ENCODE results near the gene IFNG-AS1.

Gene IFNG-AS1

GRCh38 chr12:68020049-68020448, 30.8 kb downstream of the IFNG-AS1 start:
- no peak overlapping the region for H3K14ac ChIP-seq (ENCODE audit: low read length)
- no peak overlapping the region for H3K4ac ChIP-seq (ENCODE audit: low read length)
- DNase-seq (ENCODE audit: low spot score), result no peak
- no peak overlapping the region for H2BK15ac ChIP-seq (ENCODE audit: low read length)
- no peak overlapping the region for H2BK5ac ChIP-seq (ENCODE audit: low read length)
- no peak overlapping the region for H4K91ac ChIP-seq (ENCODE audit: low read depth, low read length, poor library complexity)
- H3K9me3 ChIP-seq (replicated peaks in 1 of 2; ENCODE audit: control insufficient read depth in 2 of 2, insufficient read depth in 1 of 2, low read depth in 1 of 2, low read length in 2 of 2), result no peaks in the 10 kb centered on the region
- no peaks in the 10 kb centered on the region for H3K79me1 ChIP-seq (ENCODE audit: low read depth, low read length)
- no peak overlapping the region for H3K23ac ChIP-seq (ENCODE audit: low read depth, low read length, poor library complexity)
- H3K9ac ChIP-seq (ENCODE audit: low read depth, low read length, poor library complexity), result no peak overlapping the region
- no peak overlapping the region for H3K18ac ChIP-seq (ENCODE audit: low read length)
- H4K8ac ChIP-seq (ENCODE audit: low read depth, low read length), result no peak overlapping the region
- no peak overlapping the region for H2BK12ac ChIP-seq (ENCODE audit: low read length)
- H2BK120ac ChIP-seq (ENCODE audit: low read depth, low read length), result no peak overlapping the region
- H3K27me3 ChIP-seq (ENCODE audit: control insufficient read depth in 3 of 3, insufficient read depth in 3 of 3, low read depth in 1 of 3, low read length in 3 of 3), result no peaks in the 10 kb centered on the region
- no peak overlapping the region for H2AFZ ChIP-seq (ENCODE audit: low read length)
- no peak overlapping the region for H2AK5ac ChIP-seq (ENCODE audit: low read depth, low read length)
- peaks cover 0 to 1% of the 10 kb centered on the region in 2 donors for H3K4me1 ChIP-seq (ENCODE audit: control insufficient read depth in 2 of 2, insufficient read depth in 1 of 2, low read depth in 1 of 2, low read length in 2 of 2)
- H3K27ac ChIP-seq (replicated peaks; ENCODE audit: low read length), result no peak overlapping the region
- no CpG with 5 or more reads among the region's 6 CpGs for WGBS, 2 donors (ENCODE audit: extremely low coverage in 2 of 2, insufficient read length in 2 of 2, insufficient replicate concordance in 1 of 2)
- no peaks in the 10 kb centered on the region for H3K36me3 ChIP-seq (replicated peaks in 1 of 2; ENCODE audit: control insufficient read depth in 2 of 2, insufficient read depth in 2 of 2, low read length in 2 of 2)
- H3K4me3 ChIP-seq (ENCODE audit: low read length in 2 of 2), result no peak overlapping the region
- H3K4me2 ChIP-seq (ENCODE audit: insufficient read depth, low read length, poor library complexity, severe bottlenecking), result no peak overlapping the region

GRCh38 chr12:68020699-68021098, 31.5 kb downstream of the IFNG-AS1 start:
- Histone ChIP-seq H2BK15ac (ENCODE audit: low read length) (no peak overlapping the region), H2BK5ac (ENCODE audit: low read length) (no peak overlapping the region), H3K27me3 (ENCODE audit: control insufficient read depth in 3 of 3, insufficient read depth in 3 of 3, low read depth in 1 of 3, low read length in 3 of 3) (no peaks in the 10 kb centered on the region), H4K91ac (ENCODE audit: low read depth, low read length, poor library complexity) (no peak overlapping the region), H3K14ac (ENCODE audit: low read length) (no peak overlapping the region), H2BK120ac (ENCODE audit: low read depth, low read length) (no peak overlapping the region), H3K18ac (ENCODE audit: low read length) (no peak overlapping the region), H3K4me3 (ENCODE audit: low read length in 2 of 2) (no peak overlapping the region), H4K8ac (ENCODE audit: low read depth, low read length) (no peak overlapping the region), H3K9ac (ENCODE audit: low read depth, low read length, poor library complexity) (no peak overlapping the region), H3K9me3 (replicated peaks in 1 of 2; ENCODE audit: control insufficient read depth in 2 of 2, insufficient read depth in 1 of 2, low read depth in 1 of 2, low read length in 2 of 2) (no peaks in the 10 kb centered on the region), H2AK5ac (ENCODE audit: low read depth, low read length) (no peak overlapping the region), H3K36me3 (replicated peaks in 1 of 2; ENCODE audit: control insufficient read depth in 2 of 2, insufficient read depth in 2 of 2, low read length in 2 of 2) (no peaks in the 10 kb centered on the region), H3K4me2 (ENCODE audit: insufficient read depth, low read length, poor library complexity, severe bottlenecking) (no peak overlapping the region), H3K4ac (ENCODE audit: low read length) (no peak overlapping the region), H2AFZ (ENCODE audit: low read length) (no peak overlapping the region), H3K23ac (ENCODE audit: low read depth, low read length, poor library complexity) (no peak overlapping the region), H3K27ac (replicated peaks; ENCODE audit: low read length) (no peak overlapping the region), H2BK12ac (ENCODE audit: low read length) (no peak overlapping the region), H3K79me1 (ENCODE audit: low read depth, low read length) (no peaks in the 10 kb centered on the region), H3K4me1 (ENCODE audit: control insufficient read depth in 2 of 2, insufficient read depth in 1 of 2, low read depth in 1 of 2, low read length in 2 of 2) (no peaks in the 10 kb centered on the region)
- DNase-seq (ENCODE audit: low spot score), result no peak
- no CpG with 5 or more reads among the region's 5 CpGs for WGBS, 2 donors (ENCODE audit: extremely low coverage in 2 of 2, insufficient read length in 2 of 2, insufficient replicate concordance in 1 of 2)

GRCh38 chr12:68028647-68029046, 39.4 kb downstream of the IFNG-AS1 start:
- H3K23ac ChIP-seq (ENCODE audit: low read depth, low read length, poor library complexity), result no peak overlapping the region
- H3K4me1 ChIP-seq (ENCODE audit: control insufficient read depth in 2 of 2, insufficient read depth in 1 of 2, low read depth in 1 of 2, low read length in 2 of 2), result no peaks in the 10 kb centered on the region
- no peaks in the 10 kb centered on the region for H3K79me1 ChIP-seq (ENCODE audit: low read depth, low read length)
- no peak overlapping the region for H3K4me2 ChIP-seq (ENCODE audit: insufficient read depth, low read length, poor library complexity, severe bottlenecking)
- no peak overlapping the region for H2BK12ac ChIP-seq (ENCODE audit: low read length)
- H2BK120ac ChIP-seq (ENCODE audit: low read depth, low read length), result no peak overlapping the region
- no peak overlapping the region for H3K18ac ChIP-seq (ENCODE audit: low read length)
- no peak overlapping the region for H2BK5ac ChIP-seq (ENCODE audit: low read length)
- H3K4me3 ChIP-seq (ENCODE audit: low read length in 2 of 2), result no peak overlapping the region
- H3K4ac ChIP-seq (ENCODE audit: low read length), result no peak overlapping the region
- no peak overlapping the region for H2AFZ ChIP-seq (ENCODE audit: low read length)
- H3K14ac ChIP-seq (ENCODE audit: low read length), result no peak overlapping the region
- WGBS, 2 donors (ENCODE audit: extremely low coverage in 2 of 2, insufficient read length in 2 of 2, insufficient replicate concordance in 1 of 2), result no CpG with 5 or more reads among the region's 7 CpGs
- no peak overlapping the region for H2BK15ac ChIP-seq (ENCODE audit: low read length)
- no peak overlapping the region for H2AK5ac ChIP-seq (ENCODE audit: low read depth, low read length)
- no peak overlapping the region for H3K9ac ChIP-seq (ENCODE audit: low read depth, low read length, poor library complexity)
- no peak overlapping the region for H3K27ac ChIP-seq (replicated peaks; ENCODE audit: low read length)
- no peaks in the 10 kb centered on the region for H3K36me3 ChIP-seq (replicated peaks in 1 of 2; ENCODE audit: control insufficient read depth in 2 of 2, insufficient read depth in 2 of 2, low read length in 2 of 2)
- no peaks in the 10 kb centered on the region for H3K27me3 ChIP-seq (ENCODE audit: control insufficient read depth in 3 of 3, insufficient read depth in 3 of 3, low read depth in 1 of 3, low read length in 3 of 3)
- H4K91ac ChIP-seq (ENCODE audit: low read depth, low read length, poor library complexity), result no peak overlapping the region
- no peak for DNase-seq (ENCODE audit: low spot score)
- no peak overlapping the region for H4K8ac ChIP-seq (ENCODE audit: low read depth, low read length)
- H3K9me3 ChIP-seq (replicated peaks in 1 of 2; ENCODE audit: control insufficient read depth in 2 of 2, insufficient read depth in 1 of 2, low read depth in 1 of 2, low read length in 2 of 2), result no peaks in the 10 kb centered on the region

GRCh38 chr12:68030248-68030647, 41.0 kb downstream of the IFNG-AS1 start:
- Histone ChIP-seq H3K4me3 (ENCODE audit: low read length in 2 of 2) (no peak overlapping the region), H2BK15ac (ENCODE audit: low read length) (no peak overlapping the region), H2AFZ (ENCODE audit: low read length) (no peak overlapping the region), H3K4ac (ENCODE audit: low read length) (no peak overlapping the region), H3K79me1 (ENCODE audit: low read depth, low read length) (no peaks in the 10 kb centered on the region), H3K4me1 (ENCODE audit: control insufficient read depth in 2 of 2, insufficient read depth in 1 of 2, low read depth in 1 of 2, low read length in 2 of 2) (no peaks in the 10 kb centered on the region), H2BK12ac (ENCODE audit: low read length) (no peak overlapping the region), H3K4me2 (ENCODE audit: insufficient read depth, low read length, poor library complexity, severe bottlenecking) (no peak overlapping the region), H3K23ac (ENCODE audit: low read depth, low read length, poor library complexity) (no peak overlapping the region), H2BK5ac (ENCODE audit: low read length) (no peak overlapping the region), H4K8ac (ENCODE audit: low read depth, low read length) (no peak overlapping the region), H3K27ac (replicated peaks; ENCODE audit: low read length) (no peak overlapping the region), H3K14ac (ENCODE audit: low read length) (no peak overlapping the region), H3K36me3 (replicated peaks in 1 of 2; ENCODE audit: control insufficient read depth in 2 of 2, insufficient read depth in 2 of 2, low read length in 2 of 2) (no peaks in the 10 kb centered on the region), H3K9me3 (replicated peaks in 1 of 2; ENCODE audit: control insufficient read depth in 2 of 2, insufficient read depth in 1 of 2, low read depth in 1 of 2, low read length in 2 of 2) (no peaks in the 10 kb centered on the region), H2BK120ac (ENCODE audit: low read depth, low read length) (no peak overlapping the region), H3K27me3 (ENCODE audit: control insufficient read depth in 3 of 3, insufficient read depth in 3 of 3, low read depth in 1 of 3, low read length in 3 of 3) (no peaks in the 10 kb centered on the region), H3K9ac (ENCODE audit: low read depth, low read length, poor library complexity) (no peak overlapping the region), H3K18ac (ENCODE audit: low read length) (no peak overlapping the region), H4K91ac (ENCODE audit: low read depth, low read length, poor library complexity) (no peak overlapping the region), H2AK5ac (ENCODE audit: low read depth, low read length) (no peak overlapping the region)
- no peak for DNase-seq (ENCODE audit: low spot score)
- WGBS, 2 donors (ENCODE audit: extremely low coverage in 2 of 2, insufficient read length in 2 of 2, insufficient replicate concordance in 1 of 2), result no CpG with 5 or more reads among the region's 1 CpG
